Urinary bladder (tissue), 4 donors: ENCODE results near the gene CTPS1. TPM values are rescaled to one million over a fixed set of nuclear protein-coding genes. Genes with fewer than 3 reads are reported as not detected.

Experiments
- DNase-seq: peaks from one replicate; pipeline ENCODE4 v3.0.0-alpha.2; 2015; ENCODE audit errors: extremely low spot score
- H3K27ac ChIP-seq: one replicate; pipeline ENCODE4 v1.5.1; 2013; ENCODE audit warnings: low read depth, mild to moderate bottlenecking, moderate library complexity
- H3K36me3 ChIP-seq: one replicate; pipeline ENCODE4 v1.6.1; 2013; ENCODE audit warnings: mild to moderate bottlenecking, moderate library complexity; ENCODE audit not compliant: insufficient read depth
- H3K4me1 ChIP-seq: one replicate; pipeline ENCODE4 v1.6.1; 2013; ENCODE audit warnings: mild to moderate bottlenecking, moderate library complexity; ENCODE audit not compliant: insufficient read depth
- H3K4me3 ChIP-seq: one replicate; pipeline ENCODE4 v1.5.1; 2013; ENCODE audit warnings: low read depth, low read length
- WGBS: extraction: QIAGEN DNeasy Blood & Tissue Kit; methylation state at CpG from one replicate; pipeline ENCODE4 v1.1.7; 2013; 5-methylcytosine and 5-hydroxymethylcytosine counted together
- polyA plus RNA-seq: library from polyadenylated mRNA; stranded (reverse); fragments of 200-250 nt; gene quantifications from one replicate; pipeline ENCODE4 v1.2.3, GENCODE V29; 2013
- total RNA-seq: library from RNA; depleted of rRNA; stranded (reverse); fragments of >200 nt; gene quantifications from one replicate; pipeline ENCODE4 v1.2.3, GENCODE V29; 2014
- donor health status: healthy with polysubstance abuse.
- donor health status: healthy.

Gene CTPS1
- total and polyA plus RNA-seq, 2 donors, result 22.9 to 43.8 TPM

- Histone ChIP-seq H3K4me1 (no peaks in the 10 kb centered on the region), H3K36me3 (no peaks in the 10 kb centered on the region), H3K27ac (no peak overlapping the region), H3K4me3 (no peak overlapping the region)
- no peak for DNase-seq
- 25% methylated on average over 17 of the region's 17 CpGs for WGBS
These were observed 27.4 kb upstream of the CTPS1 start for GRCh38 chr1:40951943-40952743.

GRCh38 chr1:40952744-40953315 is 26.7 kb upstream of the CTPS1 start:
- 51% methylated on average over 6 of the region's 6 CpGs for WGBS
- Histone ChIP-seq H3K4me3 (no peak overlapping the region), H3K4me1 (no peaks in the 10 kb centered on the region), H3K36me3 (no peaks in the 10 kb centered on the region), H3K27ac (no peak overlapping the region)
- no peak for DNase-seq

- WGBS, result 49% methylated on average over 9 of the region's 9 CpGs
- H3K36me3 ChIP-seq, result no peaks in the 10 kb centered on the region
- no peaks in the 10 kb centered on the region for H3K4me1 ChIP-seq
- DNase-seq, result no peak
- no peak overlapping the region for H3K4me3 ChIP-seq
- H3K27ac ChIP-seq, result no peak overlapping the region
These were observed 24.9 kb upstream of the CTPS1 start for GRCh38 chr1:40954626-40955025.

- Histone ChIP-seq H3K27ac (no peak overlapping the region), H3K4me3 (no peak overlapping the region), H3K4me1 (no peaks in the 10 kb centered on the region), H3K36me3 (no peaks in the 10 kb centered on the region)
- 66% methylated on average over 5 of the region's 5 CpGs for WGBS
- DNase-seq, result no peak
These were observed 24.2 kb upstream of the CTPS1 start for GRCh38 chr1:40955266-40955665.

- DNase-seq, result no peak
- H3K27ac ChIP-seq, result no peak overlapping the region
- H3K36me3 ChIP-seq, result no peaks in the 10 kb centered on the region
- H3K4me1 ChIP-seq, result no peaks in the 10 kb centered on the region
- WGBS, result 72% methylated on average over 1 of the region's 1 CpG
- H3K4me3 ChIP-seq, result no peak overlapping the region
These were observed 23.1 kb upstream of the CTPS1 start for GRCh38 chr1:40956407-40956806.

DNA sequence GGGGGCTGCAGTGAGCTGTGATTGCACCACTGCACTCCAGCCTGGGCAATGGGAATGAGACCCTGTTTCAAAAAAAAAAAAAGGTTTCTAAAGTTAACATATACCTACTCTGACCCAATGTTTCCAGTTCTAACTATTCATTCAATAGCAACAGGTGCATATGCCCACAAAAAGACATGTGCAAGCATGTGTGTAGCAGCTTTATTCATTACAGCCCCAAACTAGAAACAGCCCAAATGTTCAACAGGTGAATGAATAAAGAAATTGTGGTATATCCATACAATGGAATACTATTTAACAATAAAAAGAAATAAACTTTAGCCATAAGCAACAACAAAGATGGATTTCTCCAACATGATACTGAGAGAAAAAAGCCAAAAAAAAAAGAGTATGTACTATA is 21.3 kb upstream of the CTPS1 start:
- Histone ChIP-seq H3K4me1 (no peaks in the 10 kb centered on the region), H3K36me3 (no peaks in the 10 kb centered on the region), H3K27ac (no peak overlapping the region), H3K4me3 (no peak overlapping the region)
- DNase-seq, result no peak

DNA sequence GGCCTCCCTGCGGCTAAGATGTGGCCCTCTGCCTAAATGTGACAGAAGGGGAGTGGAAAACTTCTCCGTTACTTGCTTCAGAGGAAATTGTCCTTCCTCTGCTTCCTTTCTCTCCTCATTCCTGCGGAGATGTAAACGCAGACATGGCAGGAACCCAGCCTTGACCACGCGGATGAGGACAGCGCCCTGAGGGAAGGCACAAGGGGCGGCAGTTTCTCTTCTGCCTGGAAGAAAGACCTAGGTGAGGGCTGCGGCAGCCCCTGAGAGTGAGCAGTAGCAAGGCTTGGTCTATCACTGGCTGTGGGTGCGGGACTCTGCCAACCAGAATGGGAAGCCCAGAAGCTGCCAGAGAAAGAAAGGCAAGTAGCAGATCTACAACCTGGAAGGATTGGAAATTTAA is 14.0 kb upstream of the CTPS1 start:
- no peak overlapping the region for H3K4me3 ChIP-seq
- DNase-seq, result no peak

GRCh38 chr1:40966417-40966816 is 13.1 kb upstream of the CTPS1 start:
- no peak overlapping the region for H3K4me3 ChIP-seq
- H3K36me3 ChIP-seq, result no peaks in the 10 kb centered on the region
- WGBS, result 82% methylated on average over 4 of the region's 4 CpGs
- no peaks in the 10 kb centered on the region for H3K4me1 ChIP-seq
- DNase-seq, result no peak
- no peak overlapping the region for H3K27ac ChIP-seq

More for the DNA sequence above, 14.0 kb upstream of the CTPS1 start:
- no peaks in the 10 kb centered on the region for H3K36me3 ChIP-seq
- no peak overlapping the region for H3K27ac ChIP-seq
- H3K4me1 ChIP-seq, result no peaks in the 10 kb centered on the region
- WGBS, result 69% methylated on average over 10 of the region's 10 CpGs

DNA sequence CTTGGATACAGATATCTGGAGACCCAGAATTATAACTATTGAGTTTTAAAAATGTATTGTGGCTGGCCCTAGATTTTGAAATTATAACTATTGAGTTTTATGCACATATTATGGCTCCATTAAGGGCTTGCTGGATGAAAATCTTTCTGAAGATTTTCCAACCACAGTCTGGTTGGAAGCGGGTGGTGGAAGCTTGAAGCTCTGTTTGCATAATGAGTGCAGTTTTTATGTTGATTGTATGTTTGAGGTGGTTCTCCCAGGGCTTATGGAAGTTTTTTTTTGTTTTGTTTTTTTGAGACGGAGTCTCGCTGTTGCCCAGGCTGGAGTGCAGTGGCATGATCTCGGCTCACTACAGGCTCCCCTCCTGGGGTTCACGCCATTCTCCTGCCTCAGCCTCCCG is 10.1 kb upstream of the CTPS1 start:
- Histone ChIP-seq H3K4me1 (no peaks in the 10 kb centered on the region), H3K4me3 (no peak overlapping the region), H3K27ac (no peak overlapping the region), H3K36me3 (no peaks in the 10 kb centered on the region)
- DNase-seq, result no peak
- WGBS, result 92% methylated on average over 6 of the region's 6 CpGs

GRCh38 chr1:40971966-40972365 is 7.5 kb upstream of the CTPS1 start:
- Histone ChIP-seq H3K36me3 (no peaks in the 10 kb centered on the region), H3K4me1 (no peaks in the 10 kb centered on the region), H3K27ac (no peak overlapping the region), H3K4me3 (no peak overlapping the region)
- WGBS, result 84% methylated on average over 1 of the region's 1 CpG
- no peak for DNase-seq

DNA sequence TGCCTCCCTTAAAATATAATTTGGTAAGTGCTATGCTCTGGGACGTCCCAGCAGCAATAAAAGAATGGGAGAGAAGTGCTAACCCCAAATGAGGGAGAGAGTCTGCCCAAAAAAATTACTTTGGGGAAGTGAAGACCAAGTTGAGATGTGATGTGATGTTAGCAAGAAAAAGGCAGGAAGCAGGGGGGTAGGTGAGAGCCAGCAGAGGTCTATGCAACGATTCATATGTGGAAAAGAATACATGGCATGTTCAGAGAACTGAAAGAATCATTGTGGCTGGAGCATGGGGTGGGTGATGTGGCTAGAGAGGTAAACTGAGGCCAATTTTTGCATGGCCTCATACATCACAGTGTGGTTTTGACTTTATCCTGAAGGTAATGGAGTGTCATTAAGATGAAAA is 5.6 kb upstream of the CTPS1 start:
- no peak for DNase-seq
- no peak overlapping the region for H3K4me3 ChIP-seq
- no peaks in the 10 kb centered on the region for H3K4me1 ChIP-seq
- no peak overlapping the region for H3K27ac ChIP-seq
- H3K36me3 ChIP-seq, result no peaks in the 10 kb centered on the region
- WGBS, result 62% methylated on average over 2 of the region's 2 CpGs

GRCh38 chr1:40974945-40975344 is 4.6 kb upstream of the CTPS1 start:
- H3K27ac ChIP-seq, result no peak overlapping the region
- DNase-seq, result no peak
- H3K4me1 ChIP-seq, result peaks cover 2% of the 10 kb centered on the region
- 81% methylated on average over 9 of the region's 9 CpGs for WGBS
- no peaks in the 10 kb centered on the region for H3K36me3 ChIP-seq
- H3K4me3 ChIP-seq, result no peak overlapping the region

- 84% methylated on average over 5 of the region's 5 CpGs for WGBS
- H3K27ac ChIP-seq, result no peak overlapping the region
These were observed 2.4 kb upstream of the CTPS1 start for GRCh38 chr1:40976952-40977690.

GRCh38 chr1:40977716-40978115 is 1.8 kb upstream of the CTPS1 start:
- H3K4me3 ChIP-seq, result no peak overlapping the region
- H3K4me1 ChIP-seq, result peaks cover 5% of the 10 kb centered on the region
- no peak for DNase-seq
- no peak overlapping the region for H3K27ac ChIP-seq
- 100% methylated on average over 1 of the region's 1 CpG for WGBS
- no peaks in the 10 kb centered on the region for H3K36me3 ChIP-seq

More at GRCh38 chr1:40976952-40977690, 2.4 kb upstream of the CTPS1 start:
- H3K36me3 ChIP-seq, result no peaks in the 10 kb centered on the region
- no peak overlapping the region for H3K4me3 ChIP-seq
- peaks cover 5% of the 10 kb centered on the region for H3K4me1 ChIP-seq
- DNase-seq, result no peak
